Hematopoietic multipotent progenitor cell (in vitro differentiated cells): Measurements from ENCODE around the gene AMZ1. TPM values are rescaled to one million over a fixed set of nuclear protein-coding genes. Genes with fewer than 3 reads are reported as not detected.

Experiments
- DNase-seq, 3 donors: peaks; one replicate each; pipeline ENCODE4 v3.0.0-alpha.2; 2011 to 2015; ENCODE audit warnings: low read depth in 2 of 3, low spot score in 2 of 3
- total RNA-seq: library from RNA; depleted of rRNA; stranded (reverse); fragments of >200 nt; gene quantifications from one replicate; pipeline ENCODE4 v1.2.3, GENCODE V29; 2012

Gene AMZ1
- total RNA-seq, 1 donor, result 2.4 TPM

GRCh38 chr7:2650451-2650850 lies 37.6 kb upstream of the AMZ1 start:
- DNase-seq, result no peak

- peak in 1 of 3 donors; percentile 54 for DNase-seq
Measured at GRCh38 chr7:2651336-2651735, 36.7 kb upstream of the AMZ1 start.

- DNase-seq, result no peak
Measured at GRCh38 chr7:2651847-2652735, 35.9 kb upstream of the AMZ1 start.

- DNase-seq, result no peak
Measured at GRCh38 chr7:2652736-2653060, 35.3 kb upstream of the AMZ1 start.

- no peak for DNase-seq
Measured at GRCh38 chr7:2654059-2654458, 33.9 kb upstream of the AMZ1 start.

- DNase-seq, result no peak
Measured at GRCh38 chr7:2655870-2656614, 32.0 kb upstream of the AMZ1 start.

- DNase-seq, result no peak
Measured at GRCh38 chr7:2657208-2657607, 30.8 kb upstream of the AMZ1 start.

GRCh38 chr7:2657920-2658671 lies 29.9 kb upstream of the AMZ1 start:
- no peak for DNase-seq

GRCh38 chr7:2658941-2659340 lies 29.1 kb upstream of the AMZ1 start:
- no peak for DNase-seq

- DNase-seq, result no peak
Measured at GRCh38 chr7:2659556-2660358, 28.2 kb upstream of the AMZ1 start.

GRCh38 chr7:2660359-2661095 lies 27.5 kb upstream of the AMZ1 start:
- no peak for DNase-seq

- no peak for DNase-seq
Measured at GRCh38 chr7:2661096-2661449, 26.9 kb upstream of the AMZ1 start.

- DNase-seq, result no peak
Measured at GRCh38 chr7:2661602-2662272, 26.3 kb upstream of the AMZ1 start.

- no peak for DNase-seq
Measured at GRCh38 chr7:2662273-2663120, 25.5 kb upstream of the AMZ1 start.

- DNase-seq, result no peak
Measured at GRCh38 chr7:2663121-2663886, 24.7 kb upstream of the AMZ1 start.

- DNase-seq, result no peak
Measured at GRCh38 chr7:2663960-2664359, 24.0 kb upstream of the AMZ1 start.

- DNase-seq, result no peak
Measured at GRCh38 chr7:2665359-2665791, 22.6 kb upstream of the AMZ1 start.

GRCh38 chr7:2666155-2666554 lies 21.8 kb upstream of the AMZ1 start:
- no peak for DNase-seq
